Epithelial cell of esophagus (primary cell): ENCODE results near the gene TNFSF13.

Experiments used
- DNase-seq: peaks from one replicate; pipeline ENCODE4 v3.0.0; 2010; ENCODE audit warnings: low read depth
- H3K4me3 ChIP-seq: 2 replicates; pipeline ENCODE4 v1.5.1; 2011; ENCODE audit warnings: mild to moderate bottlenecking, low read length, control low read depth
- CTCF ChIP-seq: IDR thresholded peaks from 2 replicates; pipeline ENCODE4 v1.5.1; 2011; ENCODE audit warnings: low read depth, mild to moderate bottlenecking, low read length, control low read depth, inconsistent platforms; ENCODE audit not compliant: insufficient read depth; ENCODE audit errors: missing control alignments

The TNFSF13 gene

GRCh38 chr17:7513850-7514419 is 44.6 kb upstream of the TNFSF13 start:
- no peak for DNase-seq
- H3K4me3 ChIP-seq = no peak overlapping the region
- TF ChIP-seq CTCF = no peak

GRCh38 chr17:7515911-7516610 is 42.5 kb upstream of the TNFSF13 start:
- no peak for TF ChIP-seq CTCF
- no peak for DNase-seq
- H3K4me3 ChIP-seq = no peak overlapping the region

GRCh38 chr17:7523033-7523432 is 35.5 kb upstream of the TNFSF13 start:
- no peak for DNase-seq
- TF ChIP-seq CTCF = peak; percentile 24
- H3K4me3 ChIP-seq = no peak overlapping the region

GRCh38 chr17:7528842-7529241 is 29.7 kb upstream of the TNFSF13 start:
- no peak overlapping the region for H3K4me3 ChIP-seq
- DNase-seq = no peak
- no peak for TF ChIP-seq CTCF

GRCh38 chr17:7530023-7530900 is 28.3 kb upstream of the TNFSF13 start:
- no peak overlapping the region for H3K4me3 ChIP-seq
- TF ChIP-seq CTCF = no peak
- DNase-seq = no peak

GRCh38 chr17:7538050-7538449 is 20.5 kb upstream of the TNFSF13 start:
- DNase-seq = no peak
- TF ChIP-seq CTCF = no peak
- H3K4me3 ChIP-seq = no peak overlapping the region
